NCI-H1048 (cell line): ENCODE measurements around the gene NSUN3.

Source experiments
- DNase-seq: peaks from one replicate; lab custom pipeline; 2025; lab: John Stamatoyannopoulos, UW

The NSUN3 gene

GRCh38 chr3:94130690-94131089, 67.8 kb downstream of the NSUN3 start:
- no peak for DNase-seq

- DNase-seq = no peak
Measured at GRCh38 chr3:94132777-94133176, 69.9 kb downstream of the NSUN3 start.

- no peak for DNase-seq
Measured at GRCh38 chr3:94136133-94136532, 73.3 kb downstream of the NSUN3 start.

- no peak for DNase-seq
Measured at GRCh38 chr3:94137377-94137776, 74.5 kb downstream of the NSUN3 start.

- no peak for DNase-seq
Measured at GRCh38 chr3:94146455-94146854, 83.6 kb downstream of the NSUN3 start.

GRCh38 chr3:94147012-94147411, 84.2 kb downstream of the NSUN3 start:
- DNase-seq = no peak

DNA sequence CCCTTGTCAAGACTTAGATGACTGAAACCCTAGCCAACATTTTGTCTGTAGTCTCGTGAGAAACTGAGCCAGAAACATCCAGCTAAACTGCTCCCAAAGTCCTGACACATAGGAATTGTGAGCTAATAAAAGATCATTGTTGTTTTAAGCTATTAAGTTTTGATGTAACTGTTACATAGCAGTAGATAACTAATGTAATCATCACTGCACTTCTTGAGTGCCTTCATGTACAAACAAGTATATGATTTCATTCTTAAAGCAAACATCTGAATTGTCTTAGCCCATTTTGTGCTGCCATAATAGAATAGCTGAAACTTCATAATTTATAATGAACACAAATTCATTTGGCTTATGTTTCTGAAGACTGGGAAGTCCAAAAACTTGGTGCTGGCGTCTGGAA, 87.3 kb downstream of the NSUN3 start:
- no peak for DNase-seq

GRCh38 chr3:94156626-94157025, 93.8 kb downstream of the NSUN3 start:
- DNase-seq = no peak

DNA sequence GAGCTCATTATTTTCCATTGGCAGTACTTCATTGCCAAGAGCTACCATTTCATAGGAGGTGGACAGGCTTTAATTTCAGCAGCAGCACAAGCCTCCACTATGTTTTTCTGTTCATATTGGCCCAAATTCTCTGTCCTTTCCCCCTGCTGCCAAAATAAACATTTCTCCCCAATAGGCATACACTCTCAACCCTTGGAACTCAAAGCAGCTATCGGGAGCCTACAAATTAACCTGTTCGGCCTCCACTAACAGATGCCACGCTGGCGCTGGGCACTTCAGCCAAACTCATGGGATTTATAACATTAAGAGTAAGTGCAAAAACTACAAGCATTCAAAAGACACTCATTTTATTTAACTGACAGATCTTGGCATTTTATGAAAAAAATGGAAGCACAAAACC, 95.7 kb downstream of the NSUN3 start:
- no peak for DNase-seq

- no peak for DNase-seq
Measured at GRCh38 chr3:94159062-94159828, 96.4 kb downstream of the NSUN3 start.

- no peak for DNase-seq
Measured at GRCh38 chr3:94162700-94163099, 99.8 kb downstream of the NSUN3 start.

DNA sequence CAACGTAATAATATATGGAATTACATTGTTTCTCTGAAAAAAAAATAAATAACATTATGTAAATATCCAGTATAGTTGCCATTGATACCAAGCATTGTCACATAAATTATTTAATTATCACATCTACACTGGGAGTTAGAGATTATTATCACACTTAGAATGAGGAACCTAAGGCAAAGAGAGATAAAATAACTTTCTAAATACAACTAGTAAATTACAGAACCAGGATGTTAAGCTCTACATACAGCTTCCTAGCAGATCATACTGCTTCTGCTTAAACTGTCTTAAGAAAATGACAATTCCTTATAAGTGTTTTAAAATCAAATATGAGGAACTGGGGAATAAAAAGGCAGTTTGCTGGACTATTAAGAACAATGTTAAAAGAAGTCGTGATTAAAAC, 104.5 kb downstream of the NSUN3 start:
- DNase-seq = no peak

- DNase-seq = no peak
Measured at GRCh38 chr3:94167796-94168195, 104.9 kb downstream of the NSUN3 start.

DNA sequence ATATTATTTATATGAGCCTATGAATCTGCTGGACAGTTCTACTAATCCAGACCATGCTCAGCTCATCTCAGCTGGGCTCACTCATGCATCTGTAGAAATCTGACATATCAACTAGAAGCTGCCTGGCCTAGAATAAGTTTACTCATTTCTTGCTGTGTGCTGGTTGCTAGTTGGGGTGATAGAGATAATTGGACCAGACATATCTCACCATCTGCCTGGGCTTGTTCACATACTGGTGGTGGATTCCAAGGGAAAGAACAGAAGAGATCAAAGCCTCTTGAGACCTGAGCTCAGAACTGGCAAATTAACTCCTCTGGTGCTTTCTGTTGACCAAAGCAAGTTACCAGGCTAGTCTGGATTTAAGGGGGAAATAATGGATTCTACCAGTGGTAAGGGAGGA, 109.1 kb downstream of the NSUN3 start:
- no peak for DNase-seq

DNA sequence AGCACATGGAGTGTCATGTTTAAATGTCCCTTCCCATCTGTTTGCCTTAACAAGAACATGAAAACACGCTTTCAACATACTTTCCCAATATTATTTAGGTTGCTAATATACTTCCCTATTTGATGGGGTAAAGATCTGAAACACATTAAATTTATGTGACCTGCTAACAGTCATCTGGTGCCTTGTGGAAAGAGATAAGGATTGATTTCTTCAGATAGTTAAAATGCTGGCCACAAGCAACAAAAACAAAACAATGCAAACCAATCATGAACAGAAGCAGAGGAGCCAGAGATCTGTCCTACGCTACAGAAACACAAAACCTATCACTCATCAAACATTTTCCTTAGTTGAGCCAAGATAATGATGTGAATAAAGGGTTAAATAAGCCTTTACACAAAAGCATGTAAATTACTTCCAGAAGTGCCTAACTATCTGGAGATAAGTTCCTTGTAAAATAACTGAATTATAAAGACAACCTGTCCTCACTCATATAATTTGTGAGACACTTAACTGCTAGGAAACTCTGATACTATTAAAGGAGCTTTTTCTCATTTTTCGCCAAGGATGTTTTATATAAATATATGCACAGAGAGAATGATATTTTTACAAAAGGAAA, 109.9 kb downstream of the NSUN3 start:
- DNase-seq = no peak

DNA sequence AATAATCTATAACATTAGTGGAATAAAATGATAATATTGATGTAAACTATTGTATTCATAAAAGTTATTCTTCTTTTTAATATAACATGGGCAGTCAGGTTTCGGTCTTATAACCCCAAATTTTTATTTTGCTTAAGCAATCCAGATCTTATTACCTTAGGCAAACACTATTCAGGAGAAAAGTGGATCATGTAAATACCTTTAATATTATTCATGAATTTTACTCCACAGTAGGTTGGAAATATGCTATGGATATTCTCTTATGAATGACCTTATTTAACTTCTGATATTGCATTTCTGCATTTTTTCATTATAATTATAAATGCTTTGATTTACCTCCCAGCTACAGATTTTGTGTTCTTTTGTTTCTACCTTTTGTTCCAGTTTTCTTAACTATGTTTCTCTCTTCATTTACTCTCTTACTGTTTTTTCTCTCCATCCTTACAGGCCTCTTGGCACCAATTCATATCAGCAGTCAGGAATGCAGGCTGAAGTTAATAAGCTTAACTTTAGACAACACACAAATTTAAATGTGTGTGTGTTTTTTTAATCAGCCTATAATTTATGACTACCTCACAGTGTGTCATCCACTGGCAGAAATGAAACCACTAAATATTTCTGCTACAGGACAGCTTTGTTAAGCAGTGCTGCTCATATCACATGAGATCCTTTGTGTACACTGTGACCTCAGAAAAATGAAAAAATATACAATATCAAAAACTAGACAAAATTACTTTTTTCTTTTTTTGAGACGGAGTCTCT, 111.0 kb downstream of the NSUN3 start:
- DNase-seq = no peak

GRCh38 chr3:94175677-94176076, 112.8 kb downstream of the NSUN3 start:
- DNase-seq = no peak

- no peak for DNase-seq
Measured at GRCh38 chr3:94176988-94177745, 114.3 kb downstream of the NSUN3 start.
